Renal pelvis (tissue), 4 donors: ENCODE data around the gene LBR. TPM values are rescaled to one million over a fixed set of nuclear protein-coding genes. Genes with fewer than 3 reads are reported as not detected.
A peak's percentile ranks its signal among the peaks of the same experiment; 100 is the strongest.

Experiments
- DNase-seq: peaks from one replicate; pipeline ENCODE4 v3.0.0-alpha.2; 2013
- polyA plus RNA-seq, 3 donors: library from polyadenylated mRNA; unstranded; fragments of 120-200 nt; gene quantifications; one replicate each; pipeline ENCODE4 v1.2.1, GENCODE V29; 2013; ENCODE audit not compliant: insufficient read length in 3 of 3

The LBR gene
- polyA plus RNA-seq, 3 donors = 76.0 to 92.6 (median 90.4) TPM

GRCh38 chr1:225426395-225427234 is 1.2 kb downstream of the LBR start:
- no peak for DNase-seq

GRCh38 chr1:225425201-225425786 is 2.5 kb downstream of the LBR start:
- no peak for DNase-seq

- no peak for DNase-seq
These were observed 3.2 kb downstream of the LBR start for GRCh38 chr1:225424562-225425200.

- no peak for DNase-seq
These were observed 4.4 kb downstream of the LBR start for GRCh38 chr1:225423518-225423855.

GRCh38 chr1:225422795-225423517 is 4.9 kb downstream of the LBR start:
- DNase-seq = no peak

- no peak for DNase-seq
These were observed 5.7 kb downstream of the LBR start for GRCh38 chr1:225422031-225422605.

- no peak for DNase-seq
These were observed 9.2 kb downstream of the LBR start for GRCh38 chr1:225418598-225418997.

- DNase-seq = no peak
These were observed 9.8 kb downstream of the LBR start for GRCh38 chr1:225418059-225418458.

- no peak for DNase-seq
These were observed 11.7 kb downstream of the LBR start for GRCh38 chr1:225415967-225416745.

GRCh38 chr1:225415307-225415706 is 12.5 kb downstream of the LBR start:
- DNase-seq = no peak

- DNase-seq = no peak
These were observed 14.0 kb downstream of the LBR start for GRCh38 chr1:225413708-225414375.

- DNase-seq = peak; percentile 57
These were observed 15.0 kb downstream of the LBR start for GRCh38 chr1:225412803-225413351.

GRCh38 chr1:225412321-225412720 is 15.5 kb downstream of the LBR start:
- DNase-seq = no peak

GRCh38 chr1:225410036-225410435 is 17.8 kb downstream of the LBR start:
- DNase-seq = no peak

GRCh38 chr1:225409051-225409450 is 18.8 kb downstream of the LBR start:
- no peak for DNase-seq

- no peak for DNase-seq
These were observed 19.6 kb downstream of the LBR start for GRCh38 chr1:225408249-225408648.

- no peak for DNase-seq
These were observed 20.1 kb downstream of the LBR start for GRCh38 chr1:225407755-225408154.

- DNase-seq = no peak
These were observed 20.7 kb downstream of the LBR start for GRCh38 chr1:225406976-225407725.

- no peak for DNase-seq
These were observed 26.9 kb downstream of the LBR start for GRCh38 chr1:225400968-225401367.

GRCh38 chr1:225396357-225396756 is 31.5 kb downstream of the LBR start:
- DNase-seq = no peak
